Measurements from ENCODE around the gene TRABD2B. TPM values are rescaled to one million over a fixed set of nuclear protein-coding genes. Genes with fewer than 3 reads are reported as not detected.
A peak's percentile ranks its signal among the peaks of the same experiment; 100 is the strongest.

The TRABD2B gene
- total RNA-seq, 1 donor from 2014 or later = not detected

GRCh38 chr1:47914218-47914938 is 82.8 kb downstream of the TRABD2B start:
- DNase-seq (ENCODE audit: low read depth) = no peak

GRCh38 chr1:47913225-47913823 is 83.9 kb downstream of the TRABD2B start:
- DNase-seq (ENCODE audit: low read depth) = no peak

- DNase-seq (ENCODE audit: low read depth) = no peak
Observed at GRCh38 chr1:47912756-47913155, 84.4 kb downstream of the TRABD2B start.

GRCh38 chr1:47911892-47912291 is 85.3 kb downstream of the TRABD2B start:
- no peak for DNase-seq (ENCODE audit: low read depth)

GRCh38 chr1:47911424-47911823 is 85.8 kb downstream of the TRABD2B start:
- DNase-seq (ENCODE audit: low read depth) = no peak

GRCh38 chr1:47908258-47908657 is 88.9 kb downstream of the TRABD2B start:
- DNase-seq (ENCODE audit: low read depth) = no peak

- no peak for DNase-seq (ENCODE audit: low read depth)
Observed at GRCh38 chr1:47907177-47907528, 90.0 kb downstream of the TRABD2B start.

GRCh38 chr1:47906527-47907176 is 90.5 kb downstream of the TRABD2B start:
- DNase-seq (ENCODE audit: low read depth) = no peak

GRCh38 chr1:47906009-47906432 is 91.2 kb downstream of the TRABD2B start:
- DNase-seq (ENCODE audit: low read depth) = no peak

- DNase-seq (ENCODE audit: low read depth) = no peak
Observed at GRCh38 chr1:47903723-47904122, 93.5 kb downstream of the TRABD2B start.

GRCh38 chr1:47901001-47901575 is 96.1 kb downstream of the TRABD2B start:
- DNase-seq (ENCODE audit: low read depth) = no peak

- no peak for DNase-seq (ENCODE audit: low read depth)
Observed at GRCh38 chr1:47898133-47898845, 98.9 kb downstream of the TRABD2B start.

GRCh38 chr1:47895279-47896125 is 101.7 kb downstream of the TRABD2B start:
- no peak for DNase-seq (ENCODE audit: low read depth)

GRCh38 chr1:47894410-47895278 is 102.5 kb downstream of the TRABD2B start:
- peak; percentile 68 for DNase-seq (ENCODE audit: low read depth)

GRCh38 chr1:47893412-47893811 is 103.8 kb downstream of the TRABD2B start:
- no peak for DNase-seq (ENCODE audit: low read depth)

- no peak for DNase-seq (ENCODE audit: low read depth)
Observed at GRCh38 chr1:47890779-47891178, 106.4 kb downstream of the TRABD2B start.

- no peak for DNase-seq (ENCODE audit: low read depth)
Observed at GRCh38 chr1:47888294-47888629, 108.9 kb downstream of the TRABD2B start.

GRCh38 chr1:47887475-47888293 is 109.5 kb downstream of the TRABD2B start:
- no peak for DNase-seq (ENCODE audit: low read depth)

GRCh38 chr1:47887060-47887459 is 110.1 kb downstream of the TRABD2B start:
- DNase-seq (ENCODE audit: low read depth) = no peak
